Lung microvascular endothelial cell (primary cell): ENCODE results near the gene WWP2. TPM values are rescaled to one million over a fixed set of nuclear protein-coding genes. Genes with fewer than 3 reads are reported as not detected.

Experiments
- DNase-seq, 2 donors: peaks; one replicate each; pipeline versions ENCODE4 v3.0.0 to v3.0.0-alpha.2; 2010; ENCODE audit warnings: low read depth in 2 of 2
- total RNA-seq: library from RNA; depleted of rRNA; stranded (reverse); fragments of >200 nt; gene quantifications from 2 replicates; pipeline ENCODE4 v1.2.1, GENCODE V29; 2014

WWP2 gene
- total RNA-seq, 1 donor from 2014 or later, result 15.1 TPM

DNA sequence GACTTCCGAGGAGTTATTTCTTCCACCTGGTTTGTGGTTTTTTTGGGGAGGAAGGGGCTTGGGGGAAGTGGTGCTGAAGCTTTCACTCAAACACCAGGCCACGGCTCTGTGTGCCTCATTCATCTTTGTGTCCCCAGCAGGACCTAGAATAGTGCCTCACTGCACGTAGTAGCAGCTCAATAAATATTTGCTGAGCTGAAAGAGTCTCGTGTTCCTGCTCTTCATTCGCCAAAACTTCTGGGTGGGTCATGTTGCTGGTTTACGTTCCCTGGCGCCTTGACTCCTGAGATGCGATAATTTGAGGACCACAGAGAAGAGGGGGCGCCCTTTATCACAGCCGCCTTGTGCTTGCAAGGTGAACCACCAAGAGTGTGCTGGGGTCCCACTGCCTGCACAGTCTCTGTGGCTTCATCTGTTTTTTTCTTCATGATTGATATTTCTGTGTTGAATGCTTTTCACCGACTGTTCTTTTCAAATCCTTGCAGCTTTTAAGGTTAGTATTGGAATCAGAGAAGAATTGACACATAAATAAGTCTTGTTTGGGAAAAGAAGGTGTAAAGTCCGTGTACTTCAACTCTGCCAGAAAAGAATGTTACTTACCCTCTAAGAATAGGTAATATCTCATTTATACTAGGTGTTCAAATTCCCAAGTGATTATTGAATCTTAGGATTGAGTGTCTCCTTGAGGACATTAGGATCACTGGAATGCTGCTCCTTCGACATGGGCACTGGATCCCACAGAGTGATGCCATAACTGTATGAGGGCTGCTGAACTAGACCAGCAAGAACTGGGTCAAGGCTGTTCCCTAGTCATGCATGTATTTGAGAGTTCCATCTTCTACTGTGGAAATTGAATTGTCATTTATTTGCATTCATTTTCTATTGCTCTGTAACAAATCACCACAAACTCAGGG, 96.3 kb downstream of the WWP2 start:
- DNase-seq, result no peak

DNA sequence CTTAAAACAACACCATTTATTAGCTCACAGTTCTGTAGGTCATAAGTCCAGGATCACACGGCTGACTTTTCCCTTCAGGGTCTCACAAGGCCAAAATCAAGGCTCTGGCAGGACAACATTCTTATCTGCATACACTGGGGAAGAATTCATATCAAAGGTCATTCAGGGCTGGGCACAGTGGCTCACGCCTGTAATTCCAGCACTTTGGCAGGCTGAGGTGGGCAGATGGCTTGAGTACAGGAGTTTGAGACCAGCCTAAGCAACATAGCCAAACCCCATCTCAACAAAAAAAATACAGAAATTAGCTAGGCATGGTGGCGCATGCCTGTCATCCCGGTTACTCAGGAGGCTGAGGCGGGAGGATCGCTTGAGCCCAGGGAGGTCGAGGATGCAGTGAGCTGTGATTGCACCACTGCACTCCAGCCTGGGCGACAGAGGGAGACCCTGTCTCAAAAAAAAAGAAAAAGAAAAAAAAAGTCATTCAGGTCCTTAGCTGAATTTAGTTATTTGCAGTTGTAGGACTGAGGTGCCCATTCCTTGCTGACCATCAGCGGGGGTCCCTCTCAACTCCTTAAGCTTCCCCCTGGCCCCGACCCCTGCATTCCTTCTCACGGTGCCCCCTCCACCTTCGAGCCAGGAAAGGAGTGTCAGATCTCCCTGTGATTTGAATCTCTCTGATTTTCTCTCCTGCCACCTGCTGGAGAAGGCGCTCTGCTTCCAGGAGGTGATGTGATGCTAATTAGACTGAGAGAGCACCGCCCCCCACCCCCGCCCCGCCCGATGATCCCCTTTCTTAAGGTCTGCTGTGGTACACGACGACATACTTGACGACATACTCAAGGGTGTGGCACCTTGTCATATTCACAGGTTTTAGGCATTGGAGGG, 97.2 kb downstream of the WWP2 start:
- peak; percentile 53 to 60 for DNase-seq

DNA sequence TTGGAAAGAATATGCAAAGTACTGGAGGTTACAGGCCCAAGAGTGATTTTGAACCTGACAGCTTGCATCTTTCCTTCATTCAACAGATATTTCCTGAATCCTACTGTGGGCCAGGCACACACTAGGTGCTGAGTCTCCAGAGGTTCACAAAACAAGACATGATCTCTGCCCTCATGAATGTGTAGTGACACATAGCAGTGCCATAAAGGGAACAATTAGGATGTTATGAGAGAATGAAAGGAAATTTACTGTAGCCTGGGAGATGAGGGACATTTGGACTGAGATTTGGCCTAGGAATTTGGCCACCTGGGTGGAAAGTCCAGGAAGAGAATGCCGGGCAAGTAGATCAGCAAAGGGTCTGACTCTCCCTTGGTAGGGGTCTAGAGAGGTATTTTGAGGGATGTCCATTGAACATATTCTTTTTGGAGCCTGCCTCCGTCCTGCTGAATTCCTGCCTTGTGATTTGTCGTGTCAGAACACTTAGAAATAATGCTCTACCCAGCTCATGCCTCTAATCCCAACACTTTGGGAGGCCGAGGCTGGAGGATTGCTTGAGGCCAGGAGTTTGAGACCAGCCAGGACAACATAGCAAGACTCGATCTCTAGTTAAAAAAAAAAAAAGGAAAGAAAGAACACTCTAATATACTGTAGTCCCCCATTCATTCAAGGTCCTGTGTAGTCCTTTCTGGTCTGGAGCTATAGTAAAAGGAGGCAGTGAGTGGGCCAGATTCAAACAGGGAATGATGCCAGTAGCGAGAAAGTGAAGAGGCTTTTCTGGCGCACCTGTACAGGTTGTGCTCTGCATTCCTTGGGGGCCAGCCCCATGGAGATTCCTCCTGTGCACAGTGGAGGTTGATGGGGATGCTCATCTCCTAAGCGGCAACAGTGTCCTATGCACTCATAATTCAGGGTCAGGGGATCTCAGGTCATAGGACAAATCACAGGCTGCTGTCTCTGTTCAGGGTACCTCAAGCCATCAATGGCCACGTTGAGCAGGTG, 98.4 kb downstream of the WWP2 start:
- DNase-seq, result no peak

DNA sequence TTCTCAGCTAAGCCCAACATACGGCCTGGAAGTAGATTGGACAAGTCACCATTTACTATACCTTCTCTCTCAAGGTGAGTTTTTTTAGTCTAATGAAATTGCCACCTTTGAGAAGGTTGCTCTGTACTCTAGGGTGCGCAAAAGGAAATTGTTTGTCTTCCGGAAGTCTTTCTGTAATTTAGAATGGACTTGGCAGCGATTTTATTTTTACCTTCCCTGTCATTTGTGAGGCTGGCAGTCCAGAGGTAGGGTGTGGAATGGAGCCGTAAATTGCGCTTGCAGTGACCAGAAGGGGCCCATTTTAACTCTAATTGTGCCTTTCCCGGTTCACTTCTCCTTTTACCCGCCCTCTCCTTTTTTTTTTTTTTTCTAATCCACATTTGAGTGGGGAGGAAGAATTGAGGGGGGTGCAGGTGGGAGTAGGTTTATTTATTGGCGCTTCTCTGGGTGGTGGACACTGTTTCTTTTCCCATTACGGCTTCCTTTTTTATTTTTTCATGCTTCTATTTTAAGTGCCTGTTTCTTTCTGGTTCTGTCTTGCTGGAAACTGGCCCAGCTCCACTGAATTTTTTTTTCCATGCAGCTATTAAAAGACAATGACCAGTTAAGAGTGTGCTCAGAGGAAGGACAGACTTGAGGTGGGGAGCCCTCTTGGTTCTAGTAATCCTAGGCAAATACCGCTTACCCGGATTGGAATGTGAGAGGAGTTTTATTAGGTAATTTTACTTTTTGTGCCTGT, 99.3 kb downstream of the WWP2 start:
- DNase-seq, result peak; percentile 33 to 78

DNA sequence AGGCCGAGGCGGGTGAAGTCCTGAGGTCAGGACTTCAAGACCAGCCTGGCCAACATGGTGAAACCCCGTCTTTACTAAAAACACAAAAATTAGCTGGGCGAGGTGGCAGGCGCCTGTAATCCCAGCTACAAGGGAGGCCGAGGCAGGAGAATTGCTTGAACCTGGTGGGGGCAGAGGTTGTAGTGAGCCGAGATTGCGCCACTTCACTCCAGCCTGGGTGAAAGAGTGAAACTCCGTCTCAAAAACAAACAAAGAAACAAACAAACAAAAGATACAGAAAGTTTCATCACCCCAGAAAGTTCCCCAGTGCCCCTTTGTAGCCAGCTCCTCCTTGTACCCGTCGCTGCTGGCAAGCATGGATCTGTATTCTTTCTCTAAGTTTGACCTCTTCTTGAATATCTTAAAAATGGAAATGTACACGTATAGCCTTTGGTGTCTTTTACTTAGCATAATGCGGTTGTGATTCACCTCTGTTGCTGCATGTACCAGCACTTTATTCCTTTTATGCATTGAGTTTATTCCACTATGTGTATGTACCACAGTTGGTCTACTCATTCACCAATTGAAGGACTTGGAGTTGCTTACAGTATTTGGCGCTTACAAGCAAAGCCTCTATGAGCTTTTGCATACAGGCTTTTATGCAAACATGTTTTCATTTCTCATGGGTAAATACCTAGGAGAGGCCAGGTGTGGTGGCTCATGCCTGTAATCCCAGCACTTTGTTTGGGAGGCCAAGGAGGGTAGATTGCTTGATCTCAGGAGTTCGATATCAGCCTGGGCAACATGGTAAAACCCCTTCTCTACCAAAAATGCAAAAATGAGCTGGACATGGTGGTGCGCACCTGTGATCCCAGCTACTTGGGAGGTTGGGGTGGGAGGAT, 101.5 kb downstream of the WWP2 start:
- no peak for DNase-seq

GRCh38 chr16:69865701-69866100, 103.6 kb downstream of the WWP2 start:
- peak in 1 of 2 donors; percentile 11 for DNase-seq

DNA sequence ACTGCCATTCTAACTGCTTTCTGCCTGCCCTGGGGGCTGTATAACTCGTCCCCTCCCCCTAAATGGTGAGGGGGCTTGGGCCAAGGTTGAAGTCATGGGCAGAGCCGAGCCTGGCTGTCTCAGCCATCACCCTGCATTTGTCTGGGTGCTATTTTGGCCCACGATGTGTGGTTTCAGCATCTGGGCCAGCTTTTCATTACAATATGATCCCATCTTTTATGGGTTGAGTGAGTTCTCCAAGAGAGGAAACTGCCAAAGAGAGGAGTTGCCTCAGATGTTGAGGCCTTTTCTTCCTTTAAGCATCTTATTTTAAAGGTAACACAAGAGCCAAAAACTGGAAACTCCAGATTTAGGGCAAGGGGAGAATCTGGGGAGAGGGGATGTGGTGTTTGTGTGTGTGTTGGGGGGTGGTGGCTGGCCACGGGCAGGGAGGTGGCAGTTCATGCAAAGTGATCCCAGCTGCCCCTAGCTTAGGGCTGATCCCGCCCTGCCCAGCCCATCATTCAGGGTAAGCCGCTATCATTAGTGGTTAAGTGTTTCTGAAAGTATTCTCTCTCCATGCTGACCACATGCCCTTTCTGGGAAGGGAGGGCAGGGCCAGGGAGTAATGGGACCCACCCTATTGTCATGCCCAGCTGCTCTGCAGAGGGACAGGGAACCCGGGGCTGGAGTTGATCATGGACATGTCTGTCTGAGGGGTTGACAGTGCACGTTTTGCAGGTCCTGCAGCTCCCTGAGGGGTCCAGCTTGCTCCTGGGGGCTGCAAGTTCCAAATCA, 105.8 kb downstream of the WWP2 start:
- DNase-seq, result no peak

- no peak for DNase-seq
These were observed 108.6 kb downstream of the WWP2 start for GRCh38 chr16:69870761-69871160.

GRCh38 chr16:69871708-69872107, 109.6 kb downstream of the WWP2 start:
- DNase-seq, result no peak

GRCh38 chr16:69872888-69873287, 110.8 kb downstream of the WWP2 start:
- no peak for DNase-seq

DNA sequence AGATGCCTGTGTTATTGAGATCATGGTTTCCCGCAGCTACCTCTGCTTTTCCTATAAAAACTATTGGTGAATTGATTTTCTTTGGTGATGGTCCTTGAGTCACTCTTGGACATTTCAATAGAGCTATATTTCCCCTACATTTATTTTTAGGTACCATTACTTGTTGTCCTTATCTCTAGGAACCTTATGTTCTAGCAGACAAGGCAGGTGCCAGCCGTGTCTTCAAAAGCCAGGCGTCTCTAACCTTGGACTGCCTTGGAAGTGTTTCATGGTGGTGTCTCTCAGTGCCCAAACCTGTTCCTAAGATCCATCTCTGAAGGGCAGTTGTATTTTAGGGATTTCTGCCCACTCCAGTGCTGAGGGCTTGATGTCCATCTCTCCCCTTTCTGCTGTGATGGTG, 111.7 kb downstream of the WWP2 start:
- no peak for DNase-seq

DNA sequence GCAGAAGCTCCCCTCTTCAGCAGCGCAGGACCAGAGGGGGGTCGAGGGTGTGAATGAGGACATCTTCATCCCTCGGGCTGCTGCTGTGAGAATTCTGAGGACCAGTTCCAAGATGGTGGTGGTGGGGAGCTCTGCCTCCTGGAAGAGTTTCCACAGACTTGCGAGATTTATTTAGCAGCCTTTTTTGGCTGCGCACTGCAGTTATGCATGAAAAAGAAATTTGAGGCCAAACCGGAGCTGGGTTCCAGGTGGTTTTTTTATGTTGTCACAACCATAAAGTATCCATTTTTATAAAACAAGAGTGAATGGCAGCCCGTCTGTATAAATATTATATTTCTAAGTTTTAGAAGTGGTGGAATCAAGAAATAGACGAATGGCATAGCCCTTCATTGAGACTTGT, 112.1 kb downstream of the WWP2 start:
- no peak for DNase-seq

- DNase-seq, result no peak
These were observed 118.6 kb downstream of the WWP2 start for GRCh38 chr16:69880640-69881133.

DNA sequence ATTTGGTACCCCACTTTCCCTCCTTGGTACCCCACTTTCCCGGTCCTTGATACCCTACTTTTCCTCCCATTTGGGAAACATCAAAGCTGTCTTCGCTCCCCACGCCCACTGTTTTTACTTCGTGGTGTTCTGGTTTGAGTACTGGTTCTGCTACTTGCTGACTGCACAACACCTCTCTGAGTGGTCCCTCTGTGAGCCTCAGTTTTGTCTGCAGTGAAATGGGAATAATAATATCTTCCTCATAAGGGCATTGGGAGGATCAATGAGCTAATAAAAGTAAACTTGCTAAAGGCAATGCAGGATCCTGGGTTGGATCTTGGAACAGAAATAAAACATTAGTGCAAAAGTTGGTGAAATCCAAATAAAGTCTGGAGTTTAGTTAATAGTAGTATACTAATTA, 119.0 kb downstream of the WWP2 start:
- no peak for DNase-seq

DNA sequence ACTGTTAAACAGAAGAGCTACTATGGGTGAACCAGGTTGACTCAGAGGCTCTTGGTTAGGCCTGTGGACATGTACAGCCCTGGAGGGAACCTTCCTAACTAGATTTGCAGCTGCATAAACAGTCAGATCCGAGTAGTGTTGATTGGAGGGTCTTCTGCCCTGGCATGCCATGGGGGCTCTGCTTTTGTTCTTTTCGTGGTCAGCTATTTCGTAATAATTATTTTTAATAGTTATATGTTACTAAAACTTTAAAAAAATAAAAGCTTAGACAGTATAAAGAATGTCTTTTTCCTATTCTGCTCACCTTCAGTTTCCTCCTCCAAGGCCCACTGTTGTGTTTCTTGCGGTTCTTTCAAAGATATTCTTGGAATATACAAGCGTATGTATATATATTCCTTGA, 121.6 kb downstream of the WWP2 start:
- no peak for DNase-seq

DNA sequence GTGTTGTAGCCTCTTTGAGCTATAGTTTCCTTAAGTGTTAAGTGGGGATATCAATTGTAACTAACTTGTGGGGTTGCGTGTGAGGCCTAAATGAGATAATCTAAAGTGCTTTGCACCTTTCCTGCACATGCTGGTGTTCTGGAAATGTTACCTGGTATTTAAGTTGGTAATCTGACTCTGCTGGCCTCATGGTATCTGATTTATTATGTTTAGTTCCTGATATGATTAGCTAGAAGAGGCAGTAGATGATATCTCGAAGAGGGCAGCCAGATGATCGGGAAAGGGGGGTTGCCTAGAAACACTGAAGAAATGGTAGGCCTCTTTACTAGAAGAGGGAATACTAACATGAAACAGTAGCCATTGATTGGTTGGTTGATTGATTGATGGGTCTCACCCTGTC, 123.6 kb downstream of the WWP2 start:
- DNase-seq, result no peak

GRCh38 chr16:69886726-69887125, 124.6 kb downstream of the WWP2 start:
- no peak for DNase-seq

DNA sequence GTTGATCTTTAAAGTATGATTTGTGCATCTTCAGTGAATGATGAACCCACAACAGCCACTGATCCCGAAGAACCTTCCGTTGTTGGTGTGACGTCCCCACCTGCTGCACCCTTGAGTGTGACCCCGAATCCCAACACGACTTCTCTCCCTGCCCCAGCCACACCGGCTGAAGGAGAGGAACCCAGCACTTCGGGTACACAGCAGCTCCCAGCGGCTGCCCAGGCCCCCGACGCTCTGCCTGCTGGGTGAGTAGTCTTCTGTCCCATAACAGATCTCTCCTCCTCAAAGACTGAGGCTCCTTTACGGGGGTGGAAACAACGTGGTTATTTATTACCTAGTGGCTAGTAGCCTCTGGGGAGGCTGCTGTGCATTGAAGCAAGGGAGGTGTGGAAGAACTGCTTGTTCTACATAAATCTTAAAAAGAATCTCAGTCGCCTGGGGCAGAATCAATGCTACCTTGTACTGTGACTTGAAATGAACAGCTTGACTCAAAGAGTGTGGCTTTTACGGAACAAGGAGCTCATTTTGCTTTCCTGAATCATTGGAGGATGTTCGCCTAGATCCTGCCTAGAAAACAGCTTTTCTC, 126.0 kb downstream of the WWP2 start:
- no peak for DNase-seq
